GM23338 (cell line): ENCODE results near the gene EFCAB10. TPM values are rescaled to one million over a fixed set of nuclear protein-coding genes. Genes with fewer than 3 reads are reported as not detected.

Source experiments
- ATAC-seq: fragments of 200-7000 bp; cut with Tn5 transposase; 3 replicates; pipeline ENCODE4 v1.9.1; 2020
- DNase-seq: peaks from one replicate; pipeline ENCODE4 v3.0.0-alpha.2; 2015; ENCODE audit warnings: low spot score
- H2AFZ ChIP-seq: fragments of 200-600 bp; sonication (generic); 2 replicates; pipeline ENCODE4 v1.8.0; 2016; ENCODE audit warnings: antibody characterized with exemption, mild to moderate bottlenecking, moderate library complexity
- H3F3A ChIP-seq: fragments of 200-600 bp; sonication (generic); replicated peaks from 2 replicates; pipeline ENCODE4 v1.8.0; 2017; ENCODE audit warnings: antibody characterized with exemption, mixed run types, low read depth
- H3K27ac ChIP-seq: fragments of 200-600 bp; sonication (generic); 2 replicates; pipeline ENCODE4 v1.6.1; 2016; ENCODE audit warnings: low read depth
- H3K27me3 ChIP-seq: fragments of 200-600 bp; sonication (generic); 2 replicates; pipeline ENCODE4 v1.8.0; 2016; ENCODE audit warnings: mild to moderate bottlenecking, mixed run types, moderate library complexity; ENCODE audit not compliant: insufficient read depth
- H3K36me3 ChIP-seq: fragments of 200-600 bp; sonication (generic); 2 replicates; pipeline ENCODE4 v1.8.0; 2016; ENCODE audit warnings: mild to moderate bottlenecking; ENCODE audit not compliant: insufficient read depth
- H3K4me1 ChIP-seq: fragments of 200-600 bp; sonication (generic); 2 replicates; pipeline ENCODE4 v1.8.0; 2016; ENCODE audit warnings: mild to moderate bottlenecking, moderate library complexity; ENCODE audit not compliant: insufficient read depth
- H3K4me2 ChIP-seq: fragments of 200-600 bp; sonication (generic); 2 replicates; pipeline ENCODE4 v1.7.1; 2017; ENCODE audit warnings: mixed run types
- H3K4me3 ChIP-seq: fragments of 200-600 bp; sonication (generic); 2 replicates; pipeline ENCODE4 v1.6.1; 2016; ENCODE audit warnings: mixed run types
- H3K79me2 ChIP-seq: fragments of 200-600 bp; sonication (generic); replicated peaks from 2 replicates; pipeline ENCODE4 v1.8.0; 2017; ENCODE audit warnings: mild to moderate bottlenecking; ENCODE audit not compliant: insufficient read depth
- H3K9me2 ChIP-seq: fragments of 200-600 bp; sonication (generic); 2 replicates; pipeline ENCODE4 v1.8.0; 2017; ENCODE audit not compliant: insufficient read depth
- H4K20me1 ChIP-seq: fragments of 200-600 bp; sonication (generic); replicated peaks from 2 replicates; pipeline ENCODE4 v1.8.0; 2017; ENCODE audit warnings: mild to moderate bottlenecking; ENCODE audit not compliant: insufficient read depth
- H3K27ac Mint-ChIP-seq: 2 replicates; pipeline ENCODE4 v1.8.0; 2020; ENCODE audit warnings: inconsistent platforms, mild to moderate bottlenecking, moderate library complexity, mixed read lengths
- H3K27me3 Mint-ChIP-seq: 3 replicates; pipeline ENCODE4 v1.8.0; 2022; ENCODE audit warnings: low read depth, mild to moderate bottlenecking, moderate library complexity, mixed read lengths, inconsistent platforms; ENCODE audit not compliant: insufficient read depth, poor library complexity
- H3K36me3 Mint-ChIP-seq: 3 replicates; pipeline ENCODE4 v1.8.0; 2021; ENCODE audit warnings: low read depth, mild to moderate bottlenecking, inconsistent platforms, moderate library complexity, mixed read lengths
- H3K4me1 Mint-ChIP-seq: 3 replicates; pipeline ENCODE4 v1.8.0; 2020; ENCODE audit warnings: mild to moderate bottlenecking, inconsistent platforms, mixed read lengths
- H3K4me3 Mint-ChIP-seq: 3 replicates; pipeline ENCODE4 v1.8.0; 2021; ENCODE audit warnings: moderate library complexity, mild to moderate bottlenecking, inconsistent platforms, mixed read lengths
- H3K9me3 Mint-ChIP-seq: 3 replicates; pipeline ENCODE4 v1.8.0; 2020; ENCODE audit warnings: moderate library complexity, mild to moderate bottlenecking, inconsistent platforms, mixed read lengths
- CREB1 ChIP-seq: fragments of 250-450 bp; sonication (Bioruptor Pico); IDR thresholded peaks from 2 replicates; pipeline ENCODE4 v1.5.0; 2020; ENCODE audit warnings: low read depth, mild to moderate bottlenecking, moderate library complexity
- EZH2 ChIP-seq: fragments of 200-600 bp; sonication (generic); IDR thresholded peaks from one replicate; pipeline ENCODE4 v1.8.0; 2017; ENCODE audit warnings: antibody characterized with exemption, mild to moderate bottlenecking, low read depth; ENCODE audit not compliant: unreplicated experiment
- EZH2phosphoT487 ChIP-seq: fragments of 200-600 bp; sonication (generic); IDR thresholded peaks from one replicate; pipeline ENCODE4 v1.8.1; 2018; ENCODE audit warnings: antibody characterized with exemption; ENCODE audit not compliant: unreplicated experiment
- NANOG ChIP-seq: IDR thresholded peaks from 2 replicates; pipeline ENCODE4 v1.6.1; 2016; ENCODE audit warnings: antibody characterized with exemption, borderline replicate concordance
- POLR2AphosphoS5 ChIP-seq: IDR thresholded peaks from 2 replicates; pipeline ENCODE4 v1.6.1; 2016; ENCODE audit warnings: antibody characterized with exemption, low read depth
- ZNF114 ChIP-seq: fragments of 250-450 bp; sonication (Bioruptor Pico); IDR thresholded peaks from 2 replicates; pipeline ENCODE4 v1.5.0; 2020; ENCODE audit warnings: mild to moderate bottlenecking, moderate library complexity
- ZNF331 ChIP-seq: fragments of 250-450 bp; sonication (Bioruptor Pico); IDR thresholded peaks from 2 replicates; pipeline ENCODE4 v1.5.0; 2020; ENCODE audit warnings: low read depth, mild to moderate bottlenecking, moderate library complexity
- polyA plus RNA-seq: library from polyadenylated mRNA; unstranded; fragments of >200 nt; fragmentation: Nextera tagmentation; extraction: Ambion mirVana; gene quantifications from 2 replicates; pipeline ENCODE4 v1.2.1, GENCODE V29; 2016
- total RNA-seq: library from RNA; depleted of rRNA; stranded (reverse); fragments of >200 nt; shearing (Covaris generic); gene quantifications from 2 replicates; pipeline ENCODE4 v1.2.3, GENCODE V29; 2014
- TF ChIP-seq, protein P1 (sequence below): fragments of 250-450 bp; sonication (Bioruptor Pico); IDR thresholded peaks from 2 replicates; pipeline ENCODE4 v1.5.0; 2020; ENCODE audit warnings: mild to moderate bottlenecking, moderate library complexity
- TF ChIP-seq, protein P2 (sequence below): IDR thresholded peaks from one replicate; pipeline ENCODE4 v1.6.1; 2018; ENCODE audit warnings: antibody characterized with exemption; ENCODE audit not compliant: unreplicated experiment
- TF ChIP-seq, protein P3 (sequence below), 2 experiments: fragments of 200-600 bp in 1 of 2; sonication (generic) in 1 of 2; conservative IDR thresholded peaks; 2 replicates each; pipeline versions ENCODE4 v1.5.1 to v1.6.1; 2016 to 2017; ENCODE audit warnings: antibody characterized with exemption in 2 of 2, low read depth in 2 of 2, mild to moderate bottlenecking in 2 of 2, moderate library complexity in 1 of 2

Gene EFCAB10
- total and polyA plus RNA-seq, 2 experiments from 2014 or later, result 4.7 to 10.3 TPM

DNA sequence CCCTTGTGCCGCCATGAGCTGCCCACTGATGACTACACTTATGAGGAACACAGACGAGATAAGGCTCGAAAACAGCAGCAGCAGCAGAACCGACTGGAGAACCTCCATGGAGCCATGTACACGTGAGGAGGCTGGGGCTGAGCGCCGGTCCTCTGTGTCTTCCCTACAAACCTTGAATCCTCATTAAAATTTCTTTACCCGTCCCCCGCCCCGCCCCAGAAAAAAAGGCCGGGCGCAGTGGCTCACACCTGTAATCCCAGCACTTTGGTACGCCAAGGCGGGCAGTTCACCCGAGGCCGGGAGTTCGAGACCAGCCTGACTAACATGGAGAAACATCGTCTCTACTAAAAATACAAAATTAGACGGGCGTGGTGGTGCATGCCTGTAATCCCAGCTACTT is 50.7 kb downstream of the EFCAB10 start:
- Mint-ChIP-seq H3K4me3 (no peak overlapping the region), H3K36me3 (peaks cover 2% of the 10 kb centered on the region; the same call in 1 of the 3 replicates)

GRCh38 chr7:105530126-105530525 is 51.2 kb downstream of the EFCAB10 start:
- Histone ChIP-seq H3K4me3 (no peak overlapping the region), H3K4me2 (no peak overlapping the region), H3K9me2 (no peaks in the 10 kb centered on the region), H3K27me3 (no peaks in the 10 kb centered on the region), H3K79me2 (peaks cover 28% of the 10 kb centered on the region), H4K20me1 (peaks cover 10% of the 10 kb centered on the region), H3K36me3 (0 out of 2 replicates have a peak, but pooled peaks cover 2% of the 10 kb centered on the region), H3K27ac (no peak overlapping the region), H2AFZ (no peak overlapping the region), H3F3A (no peaks in the 10 kb centered on the region), H3K4me1 (peaks cover 18% of the 10 kb centered on the region)
- DNase-seq (no peak), ATAC-seq (no peak)
- H3K4me1 Mint-ChIP-seq, result peaks cover 10% of the 10 kb centered on the region; the same call in 2 of the 3 replicates
- H3K9me3 Mint-ChIP-seq, result 0 out of 3 replicates have a peak, but pooled peaks cover 2% of the 10 kb centered on the region
- H3K4me3 Mint-ChIP-seq, result no peak overlapping the region
- TF ChIP-seq CREB1 (CRISPR knock-in tag) (no peak), EZH2phosphoT487 (no peak)
- TF ChIP-seq, protein P1, sequence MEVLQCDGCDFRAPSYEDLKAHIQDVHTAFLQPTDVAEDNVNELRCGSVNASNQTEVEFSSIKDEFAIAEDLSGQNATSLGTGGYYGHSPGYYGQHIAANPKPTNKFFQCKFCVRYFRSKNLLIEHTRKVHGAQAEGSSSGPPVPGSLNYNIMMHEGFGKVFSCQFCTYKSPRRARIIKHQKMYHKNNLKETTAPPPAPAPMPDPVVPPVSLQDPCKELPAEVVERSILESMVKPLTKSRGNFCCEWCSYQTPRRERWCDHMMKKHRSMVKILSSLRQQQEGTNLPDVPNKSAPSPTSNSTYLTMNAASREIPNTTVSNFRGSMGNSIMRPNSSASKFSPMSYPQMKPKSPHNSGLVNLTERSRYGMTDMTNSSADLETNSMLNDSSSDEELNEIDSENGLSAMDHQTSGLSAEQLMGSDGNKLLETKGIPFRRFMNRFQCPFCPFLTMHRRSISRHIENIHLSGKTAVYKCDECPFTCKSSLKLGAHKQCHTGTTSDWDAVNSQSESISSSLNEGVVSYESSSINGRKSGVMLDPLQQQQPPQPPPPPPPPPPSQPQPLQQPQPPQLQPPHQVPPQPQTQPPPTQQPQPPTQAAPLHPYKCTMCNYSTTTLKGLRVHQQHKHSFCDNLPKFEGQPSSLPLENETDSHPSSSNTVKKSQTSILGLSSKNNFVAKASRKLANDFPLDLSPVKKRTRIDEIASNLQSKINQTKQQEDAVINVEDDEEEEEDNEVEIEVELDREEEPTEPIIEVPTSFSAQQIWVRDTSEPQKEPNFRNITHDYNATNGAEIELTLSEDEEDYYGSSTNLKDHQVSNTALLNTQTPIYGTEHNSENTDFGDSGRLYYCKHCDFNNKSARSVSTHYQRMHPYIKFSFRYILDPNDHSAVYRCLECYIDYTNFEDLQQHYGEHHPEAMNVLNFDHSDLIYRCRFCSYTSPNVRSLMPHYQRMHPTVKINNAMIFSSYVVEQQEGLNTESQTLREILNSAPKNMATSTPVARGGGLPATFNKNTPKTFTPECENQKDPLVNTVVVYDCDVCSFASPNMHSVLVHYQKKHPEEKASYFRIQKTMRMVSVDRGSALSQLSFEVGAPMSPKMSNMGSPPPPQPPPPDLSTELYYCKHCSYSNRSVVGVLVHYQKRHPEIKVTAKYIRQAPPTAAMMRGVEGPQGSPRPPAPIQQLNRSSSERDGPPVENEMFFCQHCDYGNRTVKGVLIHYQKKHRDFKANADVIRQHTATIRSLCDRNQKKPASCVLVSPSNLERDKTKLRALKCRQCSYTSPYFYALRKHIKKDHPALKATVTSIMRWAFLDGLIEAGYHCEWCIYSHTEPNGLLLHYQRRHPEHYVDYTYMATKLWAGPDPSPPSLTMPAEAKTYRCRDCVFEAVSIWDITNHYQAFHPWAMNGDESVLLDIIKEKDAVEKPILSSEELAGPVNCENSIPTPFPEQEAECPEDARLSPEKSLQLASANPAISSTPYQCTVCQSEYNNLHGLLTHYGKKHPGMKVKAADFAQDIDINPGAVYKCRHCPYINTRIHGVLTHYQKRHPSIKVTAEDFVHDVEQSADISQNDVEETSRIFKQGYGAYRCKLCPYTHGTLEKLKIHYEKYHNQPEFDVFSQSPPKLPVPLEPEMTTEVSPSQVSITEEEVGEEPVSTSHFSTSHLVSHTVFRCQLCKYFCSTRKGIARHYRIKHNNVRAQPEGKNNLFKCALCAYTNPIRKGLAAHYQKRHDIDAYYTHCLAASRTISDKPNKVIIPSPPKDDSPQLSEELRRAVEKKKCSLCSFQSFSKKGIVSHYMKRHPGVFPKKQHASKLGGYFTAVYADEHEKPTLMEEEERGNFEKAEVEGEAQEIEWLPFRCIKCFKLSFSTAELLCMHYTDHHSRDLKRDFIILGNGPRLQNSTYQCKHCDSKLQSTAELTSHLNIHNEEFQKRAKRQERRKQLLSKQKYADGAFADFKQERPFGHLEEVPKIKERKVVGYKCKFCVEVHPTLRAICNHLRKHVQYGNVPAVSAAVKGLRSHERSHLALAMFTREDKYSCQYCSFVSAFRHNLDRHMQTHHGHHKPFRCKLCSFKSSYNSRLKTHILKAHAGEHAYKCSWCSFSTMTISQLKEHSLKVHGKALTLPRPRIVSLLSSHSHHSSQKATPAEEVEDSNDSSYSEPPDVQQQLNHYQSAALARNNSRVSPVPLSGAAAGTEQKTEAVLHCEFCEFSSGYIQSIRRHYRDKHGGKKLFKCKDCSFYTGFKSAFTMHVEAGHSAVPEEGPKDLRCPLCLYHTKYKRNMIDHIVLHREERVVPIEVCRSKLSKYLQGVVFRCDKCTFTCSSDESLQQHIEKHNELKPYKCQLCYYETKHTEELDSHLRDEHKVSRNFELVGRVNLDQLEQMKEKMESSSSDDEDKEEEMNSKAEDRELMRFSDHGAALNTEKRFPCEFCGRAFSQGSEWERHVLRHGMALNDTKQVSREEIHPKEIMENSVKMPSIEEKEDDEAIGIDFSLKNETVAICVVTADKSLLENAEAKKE, result no peak
- H3K27me3 Mint-ChIP-seq, result peaks cover 9% of the 10 kb centered on the region
- no peak overlapping the region for H3K27ac Mint-ChIP-seq
- H3K36me3 Mint-ChIP-seq, result peaks cover 2% of the 10 kb centered on the region; the same call in 1 of the 3 replicates

More for the DNA sequence above, 50.7 kb downstream of the EFCAB10 start:
- Mint-ChIP-seq H3K9me3 (no peaks in the 10 kb centered on the region), H3K27me3 (peaks cover 9% of the 10 kb centered on the region), H3K4me1 (peaks cover 10% of the 10 kb centered on the region; the same call in 2 of the 3 replicates), H3K27ac (no peak overlapping the region)
- H3K36me3 ChIP-seq, result 0 out of 2 replicates have a peak, but pooled peaks cover 2% of the 10 kb centered on the region
- H3F3A ChIP-seq, result no peaks in the 10 kb centered on the region
- no peak for TF ChIP-seq NANOG
- TF ChIP-seq, protein P2, sequence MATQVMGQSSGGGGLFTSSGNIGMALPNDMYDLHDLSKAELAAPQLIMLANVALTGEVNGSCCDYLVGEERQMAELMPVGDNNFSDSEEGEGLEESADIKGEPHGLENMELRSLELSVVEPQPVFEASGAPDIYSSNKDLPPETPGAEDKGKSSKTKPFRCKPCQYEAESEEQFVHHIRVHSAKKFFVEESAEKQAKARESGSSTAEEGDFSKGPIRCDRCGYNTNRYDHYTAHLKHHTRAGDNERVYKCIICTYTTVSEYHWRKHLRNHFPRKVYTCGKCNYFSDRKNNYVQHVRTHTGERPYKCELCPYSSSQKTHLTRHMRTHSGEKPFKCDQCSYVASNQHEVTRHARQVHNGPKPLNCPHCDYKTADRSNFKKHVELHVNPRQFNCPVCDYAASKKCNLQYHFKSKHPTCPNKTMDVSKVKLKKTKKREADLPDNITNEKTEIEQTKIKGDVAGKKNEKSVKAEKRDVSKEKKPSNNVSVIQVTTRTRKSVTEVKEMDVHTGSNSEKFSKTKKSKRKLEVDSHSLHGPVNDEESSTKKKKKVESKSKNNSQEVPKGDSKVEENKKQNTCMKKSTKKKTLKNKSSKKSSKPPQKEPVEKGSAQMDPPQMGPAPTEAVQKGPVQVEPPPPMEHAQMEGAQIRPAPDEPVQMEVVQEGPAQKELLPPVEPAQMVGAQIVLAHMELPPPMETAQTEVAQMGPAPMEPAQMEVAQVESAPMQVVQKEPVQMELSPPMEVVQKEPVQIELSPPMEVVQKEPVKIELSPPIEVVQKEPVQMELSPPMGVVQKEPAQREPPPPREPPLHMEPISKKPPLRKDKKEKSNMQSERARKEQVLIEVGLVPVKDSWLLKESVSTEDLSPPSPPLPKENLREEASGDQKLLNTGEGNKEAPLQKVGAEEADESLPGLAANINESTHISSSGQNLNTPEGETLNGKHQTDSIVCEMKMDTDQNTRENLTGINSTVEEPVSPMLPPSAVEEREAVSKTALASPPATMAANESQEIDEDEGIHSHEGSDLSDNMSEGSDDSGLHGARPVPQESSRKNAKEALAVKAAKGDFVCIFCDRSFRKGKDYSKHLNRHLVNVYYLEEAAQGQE, result no peak
- TF ChIP-seq, protein P3, sequence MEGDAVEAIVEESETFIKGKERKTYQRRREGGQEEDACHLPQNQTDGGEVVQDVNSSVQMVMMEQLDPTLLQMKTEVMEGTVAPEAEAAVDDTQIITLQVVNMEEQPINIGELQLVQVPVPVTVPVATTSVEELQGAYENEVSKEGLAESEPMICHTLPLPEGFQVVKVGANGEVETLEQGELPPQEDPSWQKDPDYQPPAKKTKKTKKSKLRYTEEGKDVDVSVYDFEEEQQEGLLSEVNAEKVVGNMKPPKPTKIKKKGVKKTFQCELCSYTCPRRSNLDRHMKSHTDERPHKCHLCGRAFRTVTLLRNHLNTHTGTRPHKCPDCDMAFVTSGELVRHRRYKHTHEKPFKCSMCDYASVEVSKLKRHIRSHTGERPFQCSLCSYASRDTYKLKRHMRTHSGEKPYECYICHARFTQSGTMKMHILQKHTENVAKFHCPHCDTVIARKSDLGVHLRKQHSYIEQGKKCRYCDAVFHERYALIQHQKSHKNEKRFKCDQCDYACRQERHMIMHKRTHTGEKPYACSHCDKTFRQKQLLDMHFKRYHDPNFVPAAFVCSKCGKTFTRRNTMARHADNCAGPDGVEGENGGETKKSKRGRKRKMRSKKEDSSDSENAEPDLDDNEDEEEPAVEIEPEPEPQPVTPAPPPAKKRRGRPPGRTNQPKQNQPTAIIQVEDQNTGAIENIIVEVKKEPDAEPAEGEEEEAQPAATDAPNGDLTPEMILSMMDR (conservative IDR thresholded peaks at IDR 0.05; ENCODE audit: low read depth in 2 of 2), result no peak
- TF ChIP-seq POLR2AphosphoS5, result no peak
- no peak for TF ChIP-seq ZNF114 (CRISPR knock-in tag)
- TF ChIP-seq ZNF331 (CRISPR knock-in tag), result no peak
- no peak for TF ChIP-seq EZH2
- H3K4me1 ChIP-seq, result peaks cover 18% of the 10 kb centered on the region
- no peak overlapping the region for H3K4me3 ChIP-seq
- H3K27ac ChIP-seq, result no peak overlapping the region
- no peak for DNase-seq
- no peak overlapping the region for H2AFZ ChIP-seq
- H4K20me1 ChIP-seq, result peaks cover 10% of the 10 kb centered on the region
- H3K4me2 ChIP-seq, result no peak overlapping the region
- H3K27me3 ChIP-seq, result no peaks in the 10 kb centered on the region
- peaks cover 30% of the 10 kb centered on the region for H3K79me2 ChIP-seq
- no peaks in the 10 kb centered on the region for H3K9me2 ChIP-seq
- no peak for ATAC-seq
